ENCODE data around the gene KIF20B. TPM values are rescaled to one million over a fixed set of nuclear protein-coding genes. Genes with fewer than 3 reads are reported as not detected.

KIF20B gene
- total RNA-seq, 1 experiment from 2014 or later, result 78.9 TPM

- no TSS peak for BruUV-seq (replicated peaks)
- H3K9me3 ChIP-seq (ENCODE audit: low read depth, low read length, poor library complexity, severe bottlenecking), result no peaks in the 10 kb centered on the region
- intact Hi-C loops (cut with micrococcal nuclease; ENCODE audit: unreplicated experiment), result loop anchor here (5.0 kb wide), 1 partner anchor 341 kb away; no protein-coding TSS in a partner anchor
- ChIA-PET POLR2A (ENCODE audit: low non-redundant PET) (no interaction called here), CTCF (no interaction called here)
- no peak overlapping the region for H3K27ac ChIP-seq (ENCODE audit: low read depth, low read length, poor library complexity, severe bottlenecking)
- H3K4me3 ChIP-seq (ENCODE audit: low read depth, low read length, poor library complexity, severe bottlenecking), result no peak overlapping the region
- H3K4me1 ChIP-seq (ENCODE audit: insufficient read depth, low read length, poor library complexity, severe bottlenecking), result no peaks in the 10 kb centered on the region
- no peaks in the 10 kb centered on the region for H3K36me3 ChIP-seq (ENCODE audit: insufficient read depth, low read length, poor library complexity, severe bottlenecking)
- DNase-seq (ENCODE audit: low spot score), result no peak
- peaks cover 11% of the 10 kb centered on the region for H3K27me3 ChIP-seq (replicated peaks; ENCODE audit: insufficient read depth, low read depth, low read length, poor library complexity)
- TF ChIP-seq CTCF (conservative IDR thresholded peaks at IDR 0.05; ENCODE audit: low read depth, low read length) (no peak), EZH2 (IDR thresholded peaks at IDR 0.05; ENCODE audit: borderline replicate concordance, low read depth, low read length, poor library complexity, severe bottlenecking) (no peak)
These were observed 94.5 kb downstream of the KIF20B start for GRCh38 chr10:89795840-89796239.

DNA sequence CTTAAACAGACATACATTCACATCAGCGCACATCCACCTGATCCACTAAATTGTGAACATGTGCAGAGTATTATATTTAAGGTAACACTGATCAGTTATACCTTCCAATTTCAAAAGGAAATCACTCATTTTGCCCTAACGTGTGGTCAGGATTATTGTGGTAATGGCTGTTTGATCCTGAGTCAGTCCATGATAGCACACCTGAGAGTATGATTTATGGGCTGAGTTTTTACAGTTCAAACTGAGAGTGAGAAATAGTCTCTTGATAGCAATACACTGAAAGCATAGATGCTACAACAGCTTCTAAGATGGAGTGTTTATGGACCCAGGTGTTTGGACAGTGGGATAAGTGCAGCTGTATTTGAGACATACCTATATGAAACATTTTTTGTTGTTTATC, 96.7 kb downstream of the KIF20B start:
- H3K27ac ChIP-seq (ENCODE audit: low read depth, low read length, poor library complexity, severe bottlenecking), result no peak overlapping the region
- ChIA-PET POLR2A (ENCODE audit: low non-redundant PET) (no interaction called here), CTCF (no interaction called here)
- no peak for DNase-seq (ENCODE audit: low spot score)
- H3K27me3 ChIP-seq (replicated peaks; ENCODE audit: insufficient read depth, low read depth, low read length, poor library complexity), result peaks cover 17% of the 10 kb centered on the region
- no peaks in the 10 kb centered on the region for H3K9me3 ChIP-seq (ENCODE audit: low read depth, low read length, poor library complexity, severe bottlenecking)
- TF ChIP-seq EZH2 (IDR thresholded peaks at IDR 0.05; ENCODE audit: borderline replicate concordance, low read depth, low read length, poor library complexity, severe bottlenecking) (no peak), CTCF (conservative IDR thresholded peaks at IDR 0.05; ENCODE audit: low read depth, low read length) (no peak)
- no peaks in the 10 kb centered on the region for H3K36me3 ChIP-seq (ENCODE audit: insufficient read depth, low read length, poor library complexity, severe bottlenecking)
- no TSS peak for BruUV-seq (replicated peaks)
- no peak overlapping the region for H3K4me3 ChIP-seq (ENCODE audit: low read depth, low read length, poor library complexity, severe bottlenecking)
- H3K4me1 ChIP-seq (ENCODE audit: insufficient read depth, low read length, poor library complexity, severe bottlenecking), result no peaks in the 10 kb centered on the region
- intact Hi-C loops (cut with micrococcal nuclease; ENCODE audit: unreplicated experiment), result loop anchor here (5.0 kb wide), 1 partner anchor 339 kb away; no protein-coding TSS in a partner anchor

DNA sequence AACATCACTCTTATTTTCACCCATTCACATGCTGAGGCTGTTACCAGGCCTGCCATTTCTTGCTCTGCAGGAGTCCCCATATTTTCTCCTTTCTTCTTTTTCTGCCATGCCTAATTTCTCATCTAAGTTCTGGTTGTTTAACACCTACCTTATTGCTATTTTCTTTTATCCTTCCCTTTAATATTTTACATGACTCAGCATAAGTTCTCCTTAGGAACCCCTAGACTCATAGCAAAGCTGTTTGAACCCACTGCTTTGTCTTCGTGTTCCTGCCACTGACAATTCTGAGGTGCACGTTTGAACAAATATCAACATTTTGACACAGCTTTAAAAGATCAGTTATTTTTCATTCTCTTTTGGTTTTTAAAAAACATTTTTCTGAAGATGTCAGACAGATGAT, 98.2 kb downstream of the KIF20B start:
- H3K9me3 ChIP-seq (ENCODE audit: low read depth, low read length, poor library complexity, severe bottlenecking), result no peaks in the 10 kb centered on the region
- no peak for TF ChIP-seq CTCF (conservative IDR thresholded peaks at IDR 0.05; ENCODE audit: low read depth, low read length)
- TF ChIP-seq EZH2 (IDR thresholded peaks at IDR 0.05; ENCODE audit: borderline replicate concordance, low read depth, low read length, poor library complexity, severe bottlenecking), result no peak
- intact Hi-C loops (cut with micrococcal nuclease; ENCODE audit: unreplicated experiment), result loop anchor here (5.0 kb wide), 1 partner anchor 338 kb away; no protein-coding TSS in a partner anchor
- peaks cover 32% of the 10 kb centered on the region for H3K27me3 ChIP-seq (replicated peaks; ENCODE audit: insufficient read depth, low read depth, low read length, poor library complexity)
- H3K27ac ChIP-seq (ENCODE audit: low read depth, low read length, poor library complexity, severe bottlenecking), result no peak overlapping the region
- H3K4me3 ChIP-seq (ENCODE audit: low read depth, low read length, poor library complexity, severe bottlenecking), result no peak overlapping the region
- POLR2A ChIA-PET (ENCODE audit: low non-redundant PET), result no interaction called here
- H3K4me1 ChIP-seq (ENCODE audit: insufficient read depth, low read length, poor library complexity, severe bottlenecking), result no peaks in the 10 kb centered on the region
- CTCF ChIA-PET, result no interaction called here
- no peaks in the 10 kb centered on the region for H3K36me3 ChIP-seq (ENCODE audit: insufficient read depth, low read length, poor library complexity, severe bottlenecking)
- no TSS peak for BruUV-seq (replicated peaks)
- no peak for DNase-seq (ENCODE audit: low spot score)

Data from A673 (cell line).